DOHH2 (cell line): ENCODE results near the gene AIG1.

Experiments used
- H3F3A ChIP-seq: fragments of 200-600 bp; sonication (generic), shearing (Covaris generic); 2 replicates; pipeline ENCODE4 v1.6.0; 2016; ENCODE audit warnings: antibody characterized with exemption, mild to moderate bottlenecking; ENCODE audit not compliant: control insufficient read depth, insufficient read depth
- H3K27ac ChIP-seq: fragments of 200-600 bp; sonication (generic); 2 replicates; pipeline ENCODE4 v1.5.1; 2014; ENCODE audit warnings: low read depth, mild to moderate bottlenecking, low read length, moderate library complexity
- H3K27me3 ChIP-seq: fragments of 200-600 bp; sonication (generic); 2 replicates; pipeline ENCODE4 v1.6.1; 2014; ENCODE audit warnings: mild to moderate bottlenecking, low read length, mixed read lengths; ENCODE audit not compliant: control insufficient read depth
- H3K36me3 ChIP-seq: fragments of 200-600 bp; sonication (generic); 2 replicates; pipeline ENCODE4 v1.6.1; 2014; ENCODE audit warnings: mild to moderate bottlenecking, low read length, moderate library complexity, mixed read lengths; ENCODE audit not compliant: control insufficient read depth
- H3K4me1 ChIP-seq: fragments of 200-600 bp; sonication (generic); 2 replicates; pipeline ENCODE4 v1.6.1; 2014; ENCODE audit warnings: mild to moderate bottlenecking, low read length, mixed read lengths; ENCODE audit not compliant: control insufficient read depth
- H3K4me2 ChIP-seq: fragments of 200-600 bp; sonication (generic); 2 replicates; pipeline ENCODE4 v1.6.0; 2014; ENCODE audit warnings: mild to moderate bottlenecking, low read length, moderate library complexity
- H3K4me3 ChIP-seq: fragments of 200-600 bp; sonication (generic); 2 replicates; pipeline ENCODE4 v1.5.1; 2014; ENCODE audit warnings: mild to moderate bottlenecking, low read length, mixed read lengths
- H3K79me2 ChIP-seq: fragments of 200-600 bp; sonication (generic); 2 replicates; pipeline ENCODE4 v1.6.1; 2014; ENCODE audit warnings: mild to moderate bottlenecking, low read length, mixed read lengths; ENCODE audit not compliant: control insufficient read depth
- H3K9me2 ChIP-seq: fragments of 200-600 bp; sonication (generic); replicated peaks from 2 replicates; pipeline ENCODE4 v1.6.1; 2014; ENCODE audit warnings: mild to moderate bottlenecking, low read length, mixed read lengths; ENCODE audit not compliant: control insufficient read depth
- H3K9me3 ChIP-seq: fragments of 200-600 bp; sonication (generic); 2 replicates; pipeline ENCODE4 v1.6.1; 2014; ENCODE audit warnings: antibody characterized with exemption, low read length, mixed read lengths; ENCODE audit not compliant: control insufficient read depth, insufficient read depth
- H4K20me1 ChIP-seq: fragments of 200-600 bp; sonication (generic); 2 replicates; pipeline ENCODE4 v1.6.0; 2014; ENCODE audit warnings: low read depth, mild to moderate bottlenecking, antibody characterized with exemption, low read length, moderate library complexity; ENCODE audit not compliant: control insufficient read depth, insufficient read depth
- CTCF ChIP-seq: fragments of 200-600 bp; sonication (generic); IDR thresholded peaks from one replicate; pipeline ENCODE4 v1.5.1; 2014; ENCODE audit warnings: antibody characterized with exemption, mild to moderate bottlenecking, low read depth, low read length; ENCODE audit not compliant: poor library complexity, severe bottlenecking
- EZH2phosphoT487 ChIP-seq: fragments of 200-600 bp; sonication (generic); IDR thresholded peaks from 2 replicates; pipeline ENCODE4 v1.6.1; 2017; ENCODE audit warnings: borderline replicate concordance, mild to moderate bottlenecking, antibody characterized with exemption, low read length, moderate library complexity, mixed read lengths

AIG1 gene

GRCh38 chr6:143052282-143052681 is 8.4 kb upstream of the AIG1 start:
- TF ChIP-seq EZH2phosphoT487 = no peak
- TF ChIP-seq CTCF = no peak
- Histone ChIP-seq H3K4me1 (no peaks in the 10 kb centered on the region), H3K4me2 (no peak overlapping the region), H3K27me3 (peaks cover 8% of the 10 kb centered on the region; the same call in 1 of the 2 replicates), H3K9me2 (no peaks in the 10 kb centered on the region), H3K4me3 (no peak overlapping the region), H3F3A (no peaks in the 10 kb centered on the region), H3K27ac (no peak overlapping the region), H4K20me1 (no peaks in the 10 kb centered on the region), H3K79me2 (no peaks in the 10 kb centered on the region), H3K36me3 (no peaks in the 10 kb centered on the region), H3K9me3 (no peaks in the 10 kb centered on the region)

DNA sequence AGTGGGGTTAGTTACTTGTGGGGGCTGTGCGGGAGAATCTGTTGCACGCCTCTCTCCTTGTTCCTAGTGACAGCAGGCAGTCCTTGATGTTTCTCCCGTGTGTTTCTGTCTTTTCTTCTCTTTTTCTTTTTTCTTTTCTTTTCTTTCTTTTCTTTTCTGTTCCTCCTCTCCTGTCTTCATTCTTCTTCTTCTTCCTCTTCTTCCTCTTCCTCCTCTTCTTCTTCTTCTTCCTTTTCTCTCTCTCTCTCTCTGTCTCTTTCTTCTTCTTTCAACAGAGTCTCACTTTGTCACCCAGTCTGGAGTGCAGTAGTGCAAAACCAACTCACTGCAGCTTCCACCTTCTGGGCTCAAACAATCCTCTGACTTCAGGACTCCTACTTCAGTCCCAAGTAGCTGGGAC is 6.8 kb upstream of the AIG1 start:
- Histone ChIP-seq H3K36me3 (no peaks in the 10 kb centered on the region), H3K9me2 (no peaks in the 10 kb centered on the region), H3K79me2 (no peaks in the 10 kb centered on the region), H3K4me3 (no peak overlapping the region), H4K20me1 (no peaks in the 10 kb centered on the region), H3K4me2 (no peak overlapping the region), H3K9me3 (no peaks in the 10 kb centered on the region), H3K27ac (no peak overlapping the region), H3F3A (no peaks in the 10 kb centered on the region), H3K4me1 (no peaks in the 10 kb centered on the region), H3K27me3 (0 out of 2 replicates have a peak, but pooled peaks cover 5% of the 10 kb centered on the region)
- TF ChIP-seq EZH2phosphoT487 = no peak
- no peak for TF ChIP-seq CTCF

DNA sequence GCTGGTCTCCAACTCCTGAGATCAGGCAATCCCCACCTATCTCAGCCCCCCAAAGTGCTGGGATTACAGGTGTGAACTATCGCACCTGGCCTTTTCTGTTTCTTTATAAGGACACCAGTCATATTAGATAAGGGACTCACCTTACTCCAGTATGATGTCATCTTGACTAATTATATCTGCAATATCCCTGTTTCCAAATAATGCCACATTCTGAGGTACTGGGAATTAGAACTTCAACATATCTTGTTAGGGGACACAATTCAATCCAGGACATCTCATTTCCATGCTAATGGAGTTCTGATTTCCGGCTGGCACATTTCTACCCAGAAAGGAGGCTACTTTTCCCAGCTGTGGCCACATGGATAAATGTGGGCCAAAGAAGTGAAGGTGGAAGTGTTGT is 6.4 kb upstream of the AIG1 start:
- TF ChIP-seq EZH2phosphoT487 (no peak), CTCF (no peak)
- no peaks in the 10 kb centered on the region for H3K9me3 ChIP-seq
- peaks cover under 1% of the 10 kb centered on the region for H3K4me1 ChIP-seq
- no peaks in the 10 kb centered on the region; the same call in 1 of the 2 replicates for H3F3A ChIP-seq
- no peaks in the 10 kb centered on the region for H3K9me2 ChIP-seq
- H3K79me2 ChIP-seq = no peaks in the 10 kb centered on the region
- H4K20me1 ChIP-seq = no peaks in the 10 kb centered on the region
- H3K36me3 ChIP-seq = no peaks in the 10 kb centered on the region
- H3K4me3 ChIP-seq = no peak overlapping the region
- H3K27me3 ChIP-seq = 0 out of 2 replicates have a peak, but pooled peaks cover 5% of the 10 kb centered on the region
- H3K4me2 ChIP-seq = no peak overlapping the region
- no peak overlapping the region for H3K27ac ChIP-seq

- H3K79me2 ChIP-seq = no peaks in the 10 kb centered on the region
- TF ChIP-seq EZH2phosphoT487 (no peak), CTCF (no peak)
- no peaks in the 10 kb centered on the region for H3K9me2 ChIP-seq
- H3K27ac ChIP-seq = no peak overlapping the region
- H3K4me1 ChIP-seq = peaks cover 10% of the 10 kb centered on the region
- no peaks in the 10 kb centered on the region for H4K20me1 ChIP-seq
- H3K9me3 ChIP-seq = no peaks in the 10 kb centered on the region
- peaks cover 6% of the 10 kb centered on the region for H3F3A ChIP-seq
- no peak overlapping the region for H3K4me2 ChIP-seq
- no peak overlapping the region for H3K4me3 ChIP-seq
- 0 out of 2 replicates have a peak, but pooled peaks cover 5% of the 10 kb centered on the region for H3K27me3 ChIP-seq
- H3K36me3 ChIP-seq = no peaks in the 10 kb centered on the region
Measured at GRCh38 chr6:143055213-143055612, 5.5 kb upstream of the AIG1 start.
